ENCODE measurements around the gene SHISA7.

The SHISA7 gene

DNA sequence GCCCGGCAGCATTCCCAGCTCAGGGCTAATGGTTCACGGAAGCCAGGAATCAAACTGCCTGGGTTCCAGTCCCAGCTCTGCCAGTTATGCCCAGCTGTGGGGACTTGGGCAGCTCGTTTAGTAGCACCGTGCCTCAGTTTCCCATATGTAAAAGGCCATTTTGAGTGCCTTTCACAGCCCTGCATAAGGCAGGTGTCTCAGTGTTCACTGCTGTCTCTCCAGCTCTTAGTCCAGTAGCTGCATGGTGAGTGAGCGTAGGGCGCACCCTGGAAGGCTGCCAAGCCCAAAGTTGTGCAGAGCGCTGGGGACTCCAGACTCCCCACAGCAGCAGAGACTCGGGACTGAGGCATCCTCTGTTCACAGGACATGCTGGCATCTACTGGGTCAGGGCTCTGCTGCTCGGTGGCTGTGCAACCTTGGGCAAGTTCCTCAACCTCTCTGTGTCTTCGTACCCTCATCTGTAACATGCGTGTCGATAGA lies 51.9 kb downstream of the SHISA7 start:
- Histone ChIP-seq H3F3A (ENCODE audit: insufficient read depth, low read length) (no peaks in the 10 kb centered on the region), H3K9me2 (ENCODE audit: low read depth, low read length) (no peaks in the 10 kb centered on the region), H3K9me3 (ENCODE audit: low read length) (no peaks in the 10 kb centered on the region), H3K27me3 (ENCODE audit: insufficient read depth, low read length) (no peaks in the 10 kb centered on the region), H3K79me2 (ENCODE audit: insufficient read depth, low read length) (no peaks in the 10 kb centered on the region), H3K9ac (ENCODE audit: low read length) (no peak overlapping the region), H3K4me1 (ENCODE audit: insufficient read depth, low read length, severe bottlenecking) (peaks cover 31% of the 10 kb centered on the region), H3K4me3 (ENCODE audit: low read depth, low read length, poor library complexity, severe bottlenecking) (no peak overlapping the region), H3K27ac (ENCODE audit: low read depth, low read length, poor library complexity, severe bottlenecking) (no peak overlapping the region), H4K20me1 (ENCODE audit: insufficient read depth, low read length) (no peaks in the 10 kb centered on the region), H3K4me2 (ENCODE audit: low read length) (no peak overlapping the region), H3K36me3 (ENCODE audit: insufficient read depth, low read length) (peaks cover 48% of the 10 kb centered on the region), H2AFZ (ENCODE audit: low read length) (no peak overlapping the region)
- TF ChIP-seq, protein P1, sequence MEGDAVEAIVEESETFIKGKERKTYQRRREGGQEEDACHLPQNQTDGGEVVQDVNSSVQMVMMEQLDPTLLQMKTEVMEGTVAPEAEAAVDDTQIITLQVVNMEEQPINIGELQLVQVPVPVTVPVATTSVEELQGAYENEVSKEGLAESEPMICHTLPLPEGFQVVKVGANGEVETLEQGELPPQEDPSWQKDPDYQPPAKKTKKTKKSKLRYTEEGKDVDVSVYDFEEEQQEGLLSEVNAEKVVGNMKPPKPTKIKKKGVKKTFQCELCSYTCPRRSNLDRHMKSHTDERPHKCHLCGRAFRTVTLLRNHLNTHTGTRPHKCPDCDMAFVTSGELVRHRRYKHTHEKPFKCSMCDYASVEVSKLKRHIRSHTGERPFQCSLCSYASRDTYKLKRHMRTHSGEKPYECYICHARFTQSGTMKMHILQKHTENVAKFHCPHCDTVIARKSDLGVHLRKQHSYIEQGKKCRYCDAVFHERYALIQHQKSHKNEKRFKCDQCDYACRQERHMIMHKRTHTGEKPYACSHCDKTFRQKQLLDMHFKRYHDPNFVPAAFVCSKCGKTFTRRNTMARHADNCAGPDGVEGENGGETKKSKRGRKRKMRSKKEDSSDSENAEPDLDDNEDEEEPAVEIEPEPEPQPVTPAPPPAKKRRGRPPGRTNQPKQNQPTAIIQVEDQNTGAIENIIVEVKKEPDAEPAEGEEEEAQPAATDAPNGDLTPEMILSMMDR (IDR thresholded peaks at IDR 0.05; ENCODE audit: low read length) = no peak
- TF ChIP-seq EZH2 (IDR thresholded peaks at IDR 0.05; ENCODE audit: borderline replicate concordance, low read length) = no peak

DNA sequence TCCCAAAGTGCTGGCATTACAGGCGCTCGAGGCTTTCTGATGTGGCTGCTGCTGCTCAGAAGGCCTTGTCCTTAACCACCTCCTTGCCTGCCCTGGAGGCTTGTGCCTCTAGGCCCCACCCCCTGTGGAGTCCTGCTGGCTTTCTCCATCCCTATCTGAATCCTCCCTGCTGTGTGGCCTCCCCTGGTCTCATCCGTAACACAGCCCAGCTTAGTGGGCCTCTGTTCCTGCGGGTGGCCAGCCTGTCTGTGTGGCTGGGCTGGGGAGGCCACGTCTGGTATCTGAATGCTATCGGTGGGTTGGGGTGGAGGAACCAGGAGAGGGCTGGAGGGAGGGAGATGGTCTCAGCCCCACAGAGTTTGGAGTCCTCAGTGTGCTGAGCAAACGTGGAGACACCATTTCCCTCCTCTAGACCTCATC lies 52.6 kb downstream of the SHISA7 start:
- H2AFZ ChIP-seq (ENCODE audit: low read length) = no peak overlapping the region
- no peaks in the 10 kb centered on the region for H3F3A ChIP-seq (ENCODE audit: insufficient read depth, low read length)
- H3K36me3 ChIP-seq (ENCODE audit: insufficient read depth, low read length) = peaks cover 52% of the 10 kb centered on the region
- H3K4me1 ChIP-seq (ENCODE audit: insufficient read depth, low read length, severe bottlenecking) = peaks cover 31% of the 10 kb centered on the region
- no peaks in the 10 kb centered on the region for H3K9me2 ChIP-seq (ENCODE audit: low read depth, low read length)
- no peaks in the 10 kb centered on the region for H3K9me3 ChIP-seq (ENCODE audit: low read length)
- no peak overlapping the region for H3K27ac ChIP-seq (ENCODE audit: low read depth, low read length, poor library complexity, severe bottlenecking)
- no peak overlapping the region for H3K4me3 ChIP-seq (ENCODE audit: low read depth, low read length, poor library complexity, severe bottlenecking)
- no peaks in the 10 kb centered on the region for H4K20me1 ChIP-seq (ENCODE audit: insufficient read depth, low read length)
- TF ChIP-seq, protein P1 (IDR thresholded peaks at IDR 0.05; ENCODE audit: low read length) = no peak
- TF ChIP-seq EZH2 (IDR thresholded peaks at IDR 0.05; ENCODE audit: borderline replicate concordance, low read length) = no peak
- no peaks in the 10 kb centered on the region for H3K79me2 ChIP-seq (ENCODE audit: insufficient read depth, low read length)
- H3K27me3 ChIP-seq (ENCODE audit: insufficient read depth, low read length) = no peaks in the 10 kb centered on the region
- no peak overlapping the region for H3K9ac ChIP-seq (ENCODE audit: low read length)
- no peak overlapping the region for H3K4me2 ChIP-seq (ENCODE audit: low read length)

GRCh38 chr19:55389386-55390317 lies 53.4 kb downstream of the SHISA7 start:
- H3K27me3 ChIP-seq (ENCODE audit: insufficient read depth, low read length) = no peaks in the 10 kb centered on the region
- peaks cover 52% of the 10 kb centered on the region for H3K36me3 ChIP-seq (ENCODE audit: insufficient read depth, low read length)
- no peaks in the 10 kb centered on the region for H3F3A ChIP-seq (ENCODE audit: insufficient read depth, low read length)
- peaks cover 36% of the 10 kb centered on the region for H3K4me1 ChIP-seq (ENCODE audit: insufficient read depth, low read length, severe bottlenecking)
- no peaks in the 10 kb centered on the region for H3K9me3 ChIP-seq (ENCODE audit: low read length)
- no peak overlapping the region; the same call in 1 of the 2 replicates for H3K4me2 ChIP-seq (ENCODE audit: low read length)
- H3K4me3 ChIP-seq (ENCODE audit: low read depth, low read length, poor library complexity, severe bottlenecking) = no peak overlapping the region
- H4K20me1 ChIP-seq (ENCODE audit: insufficient read depth, low read length) = no peaks in the 10 kb centered on the region
- no peaks in the 10 kb centered on the region for H3K79me2 ChIP-seq (ENCODE audit: insufficient read depth, low read length)
- no peak overlapping the region for H3K27ac ChIP-seq (ENCODE audit: low read depth, low read length, poor library complexity, severe bottlenecking)
- H2AFZ ChIP-seq (ENCODE audit: low read length) = no peak overlapping the region
- H3K9ac ChIP-seq (ENCODE audit: low read length) = no peak overlapping the region
- no peak for TF ChIP-seq EZH2 (IDR thresholded peaks at IDR 0.05; ENCODE audit: borderline replicate concordance, low read length)
- TF ChIP-seq, protein P1 (IDR thresholded peaks at IDR 0.05; ENCODE audit: low read length) = no peak
- H3K9me2 ChIP-seq (ENCODE audit: low read depth, low read length) = no peaks in the 10 kb centered on the region

All from OCI-LY1 (cell line).